GM12865 (cell line): ENCODE results near the gene NUB1.

Experiments used
- DNase-seq: peaks from one replicate; pipeline ENCODE4 v3.0.0; 2010; ENCODE audit warnings: low read depth
- H3K4me3 ChIP-seq: 2 replicates; pipeline ENCODE4 v1.5.1; 2011; ENCODE audit warnings: mild to moderate bottlenecking, low read depth, low read length, control low read depth
- CTCF ChIP-seq: IDR thresholded peaks from 2 replicates; pipeline ENCODE4 v1.5.1; 2011; ENCODE audit warnings: low read length, control low read depth, low read depth, inconsistent platforms; ENCODE audit not compliant: insufficient read depth; ENCODE audit errors: missing control alignments

NUB1 gene

GRCh38 chr7:151313857-151314256 lies 27.8 kb upstream of the NUB1 start:
- H3K4me3 ChIP-seq: no peak overlapping the region
- no peak for DNase-seq
- no peak for TF ChIP-seq CTCF

GRCh38 chr7:151314401-151314800 lies 27.2 kb upstream of the NUB1 start:
- no peak for TF ChIP-seq CTCF
- no peak for DNase-seq
- no peak overlapping the region for H3K4me3 ChIP-seq

GRCh38 chr7:151315038-151315655 lies 26.5 kb upstream of the NUB1 start:
- H3K4me3 ChIP-seq: no peak overlapping the region
- TF ChIP-seq CTCF: peak; percentile 72
- peak; percentile 83 for DNase-seq

GRCh38 chr7:151316896-151317295 lies 24.7 kb upstream of the NUB1 start:
- TF ChIP-seq CTCF: no peak
- no peak overlapping the region for H3K4me3 ChIP-seq
- DNase-seq: no peak

GRCh38 chr7:151317936-151318335 lies 23.7 kb upstream of the NUB1 start:
- H3K4me3 ChIP-seq: no peak overlapping the region
- TF ChIP-seq CTCF: no peak
- no peak for DNase-seq

- no peak overlapping the region for H3K4me3 ChIP-seq
- DNase-seq: no peak
- TF ChIP-seq CTCF: no peak
Observed at GRCh38 chr7:151319189-151319588, 22.4 kb upstream of the NUB1 start.

GRCh38 chr7:151320263-151320845 lies 21.3 kb upstream of the NUB1 start:
- no peak for DNase-seq
- TF ChIP-seq CTCF: no peak

More at GRCh38 chr7:151320263-151320845, 21.3 kb upstream of the NUB1 start:
- H3K4me3 ChIP-seq: no peak overlapping the region
